Hepatocyte (in vitro differentiated cells): ENCODE measurements around the gene CD40. TPM values are rescaled to one million over a fixed set of nuclear protein-coding genes. Genes with fewer than 3 reads are reported as not detected.
A peak's percentile ranks its signal among the peaks of the same experiment; 100 is the strongest.

Experiments used
- DNase-seq: peaks from one replicate; pipeline ENCODE4 v3.0.0-alpha.2; 2016; ENCODE audit warnings: low spot score
- H2AFZ ChIP-seq: fragments of 200-600 bp; sonication (generic); 2 replicates; pipeline ENCODE4 v1.6.0; 2016; ENCODE audit warnings: antibody characterized with exemption, mild to moderate bottlenecking
- H3K27ac ChIP-seq: fragments of 200-600 bp; sonication (generic); 2 replicates; pipeline ENCODE4 v1.5.1; 2016; ENCODE audit warnings: mild to moderate bottlenecking
- H3K27me3 ChIP-seq: fragments of 200-600 bp; sonication (generic); 2 replicates; pipeline ENCODE4 v1.6.1; 2016
- H3K36me3 ChIP-seq: fragments of 200-600 bp; sonication (generic); replicated peaks from 2 replicates; pipeline ENCODE4 v1.5.1; 2016; ENCODE audit warnings: low read depth; ENCODE audit not compliant: insufficient read depth
- H3K4me1 ChIP-seq: fragments of 200-600 bp; sonication (generic); 2 replicates; pipeline ENCODE4 v1.5.1; 2016; ENCODE audit warnings: mild to moderate bottlenecking, moderate library complexity; ENCODE audit not compliant: insufficient read depth
- H3K4me2 ChIP-seq: fragments of 200-600 bp; sonication (generic); 2 replicates; pipeline ENCODE4 v1.6.0; 2016
- H3K4me3 ChIP-seq: fragments of 200-600 bp; sonication (generic); 2 replicates; pipeline ENCODE4 v1.5.1; 2016; ENCODE audit warnings: mild to moderate bottlenecking
- H3K79me2 ChIP-seq: fragments of 200-600 bp; sonication (generic); 2 replicates; pipeline ENCODE4 v1.6.0; 2017; ENCODE audit warnings: mild to moderate bottlenecking
- H3K9me2 ChIP-seq: fragments of 200-600 bp; sonication (generic); replicated peaks from 2 replicates; pipeline ENCODE4 v1.6.0; 2017; ENCODE audit warnings: mild to moderate bottlenecking; ENCODE audit not compliant: insufficient read depth
- H3K9me3 ChIP-seq: fragments of 200-600 bp; sonication (generic); 2 replicates; pipeline ENCODE4 v1.5.1; 2016; ENCODE audit warnings: low read depth, mild to moderate bottlenecking
- H4K20me1 ChIP-seq: fragments of 200-600 bp; sonication (generic); 2 replicates; pipeline ENCODE4 v1.6.0; 2016; ENCODE audit warnings: mild to moderate bottlenecking; ENCODE audit not compliant: insufficient read depth, poor library complexity, severe bottlenecking
- CTCF ChIP-seq: fragments of 200-600 bp; sonication (generic); IDR thresholded peaks from 2 replicates; pipeline ENCODE4 v1.5.1; 2016; ENCODE audit warnings: antibody characterized with exemption, mild to moderate bottlenecking; ENCODE audit not compliant: poor library complexity
- EZH2 ChIP-seq: fragments of 200-600 bp; sonication (generic); IDR thresholded peaks from 2 replicates; pipeline ENCODE4 v1.6.1; 2016; ENCODE audit warnings: antibody characterized with exemption, mild to moderate bottlenecking, borderline replicate concordance
- EZH2phosphoT487 ChIP-seq: fragments of 200-600 bp; sonication (generic); IDR thresholded peaks from one replicate; pipeline ENCODE4 v1.6.1; 2018; ENCODE audit warnings: antibody characterized with exemption, mild to moderate bottlenecking, low read depth, moderate library complexity; ENCODE audit not compliant: unreplicated experiment, severe bottlenecking
- WGBS: methylation state at CpG from one replicate; pipeline ENCODE4 v1.1.6; 2016; ENCODE audit warnings: low lambda C conversion rate; ENCODE audit errors: missing lambda C conversion rate; 5-methylcytosine and 5-hydroxymethylcytosine counted together
- polyA plus RNA-seq: library from polyadenylated mRNA; unstranded; fragments of >200 nt; fragmentation: Nextera tagmentation; extraction: Ambion mirVana; gene quantifications from 2 replicates; pipeline ENCODE4 v1.2.1, GENCODE V29; 2016
- total RNA-seq: library from RNA; depleted of rRNA; stranded (reverse); fragments of >200 nt; gene quantifications from 2 replicates; pipeline ENCODE4 v1.2.3, GENCODE V29; 2014

CD40 gene
- total and polyA plus RNA-seq, 2 experiments from 2014 or later = 3.2 to 8.0 TPM

GRCh38 chr20:46130534-46130933 is 12.4 kb downstream of the CD40 start:
- 76% methylated on average over 4 of the region's 4 CpGs for WGBS
- no peak for TF ChIP-seq EZH2phosphoT487
- TF ChIP-seq EZH2 = no peak
- no peak for TF ChIP-seq CTCF
- Histone ChIP-seq H3K9me2 (no peaks in the 10 kb centered on the region), H2AFZ (no peak overlapping the region), H3K4me2 (no peak overlapping the region), H3K4me1 (no peaks in the 10 kb centered on the region), H3K36me3 (no peaks in the 10 kb centered on the region), H4K20me1 (no peaks in the 10 kb centered on the region), H3K4me3 (no peak overlapping the region), H3K27me3 (peaks cover 36% of the 10 kb centered on the region), H3K9me3 (no peaks in the 10 kb centered on the region), H3K79me2 (no peaks in the 10 kb centered on the region), H3K27ac (no peak overlapping the region)
- no peak for DNase-seq

GRCh38 chr20:46131396-46131795 is 13.3 kb downstream of the CD40 start:
- WGBS = 61% methylated on average over 6 of the region's 6 CpGs
- H3K4me2 ChIP-seq = no peak overlapping the region
- TF ChIP-seq EZH2phosphoT487 (no peak), CTCF (no peak), EZH2 (no peak)

DNA sequence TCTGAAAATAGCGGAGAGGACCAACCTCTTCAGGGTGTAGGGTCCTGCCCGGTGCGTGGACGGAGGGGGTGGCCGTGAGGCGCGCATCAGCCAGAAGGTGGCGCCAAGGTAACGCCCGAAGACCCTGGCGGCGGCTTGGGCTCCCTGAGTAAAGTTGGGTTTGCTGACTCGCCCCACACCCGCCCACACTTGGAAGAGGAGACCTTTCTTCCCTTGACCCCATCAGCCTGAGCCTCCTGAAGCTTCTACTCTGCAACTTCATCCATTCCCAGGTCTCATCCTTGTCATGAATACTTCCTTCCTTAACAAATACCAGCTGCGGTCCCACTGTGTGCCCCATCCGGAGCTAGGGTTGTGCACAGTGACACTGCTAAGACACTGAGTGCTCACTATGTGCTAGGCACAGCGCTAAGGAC is 14.6 kb downstream of the CD40 start:
- Histone ChIP-seq H4K20me1 (no peaks in the 10 kb centered on the region), H3K27me3 (peaks cover 40% of the 10 kb centered on the region), H2AFZ (no peak overlapping the region), H3K4me2 (no peak overlapping the region), H3K27ac (no peak overlapping the region), H3K4me3 (no peak overlapping the region), H3K36me3 (no peaks in the 10 kb centered on the region), H3K9me3 (no peaks in the 10 kb centered on the region), H3K4me1 (no peaks in the 10 kb centered on the region), H3K79me2 (no peaks in the 10 kb centered on the region), H3K9me2 (no peaks in the 10 kb centered on the region)
- TF ChIP-seq EZH2 (no peak), CTCF (peak; percentile 89)
- WGBS = 17% methylated on average over 17 of the region's 17 CpGs
- DNase-seq = peak; percentile 85

More at GRCh38 chr20:46131396-46131795, 13.3 kb downstream of the CD40 start:
- peaks cover 36% of the 10 kb centered on the region for H3K27me3 ChIP-seq
- no peaks in the 10 kb centered on the region for H3K9me2 ChIP-seq
- no peak overlapping the region for H3K27ac ChIP-seq
- no peaks in the 10 kb centered on the region for H4K20me1 ChIP-seq
- no peak overlapping the region for H3K4me3 ChIP-seq
- no peak overlapping the region for H2AFZ ChIP-seq
- no peaks in the 10 kb centered on the region for H3K79me2 ChIP-seq
- H3K36me3 ChIP-seq = no peaks in the 10 kb centered on the region
- H3K4me1 ChIP-seq = no peaks in the 10 kb centered on the region
- DNase-seq = no peak
- no peaks in the 10 kb centered on the region for H3K9me3 ChIP-seq
